Measurements from ENCODE around the gene IKZF5. TPM values are rescaled to one million over a fixed set of nuclear protein-coding genes. Genes with fewer than 3 reads are reported as not detected.

IKZF5 gene
- total and polyA plus RNA-seq, 2 of the 4 experiments (the other 2 are of a cell fraction): 2.9 to 4.4 TPM

GRCh38 chr10:123027861-123028260 lies 19.3 kb upstream of the IKZF5 start:
- Histone ChIP-seq H2AK5ac (ENCODE audit: low read depth, low read length) (no peak overlapping the region), H3K14ac (replicated peaks; ENCODE audit: low read depth, low read length) (no peak overlapping the region), H2BK20ac (ENCODE audit: low read depth, low read length) (no peak overlapping the region), H3K4me3 (ENCODE audit: insufficient read depth, low read depth, low read length) (no peak overlapping the region), H2AFZ (replicated peaks; ENCODE audit: low read length, poor library complexity) (no peak overlapping the region), H4K8ac (ENCODE audit: low read depth in 2 of 2, low read length in 2 of 2) (no peak overlapping the region), H3K36me3 (ENCODE audit: control insufficient read depth, insufficient read depth, low read length) (no peaks in the 10 kb centered on the region), H3K79me1 (ENCODE audit: low read depth in 1 of 2, low read length in 2 of 2) (no peaks in the 10 kb centered on the region), H3K23ac (ENCODE audit: low read depth, low read length) (no peak overlapping the region), H2BK5ac (ENCODE audit: low read depth, low read length, poor library complexity, severe bottlenecking) (no peak overlapping the region), H3K4ac (ENCODE audit: low read depth, low read length) (no peak overlapping the region), H2BK15ac (ENCODE audit: low read depth, low read length) (no peak overlapping the region), H3K9me3 (ENCODE audit: control insufficient read depth, insufficient read depth, low read length) (no peaks in the 10 kb centered on the region), H2AK9ac (replicated peaks; ENCODE audit: low read depth, low read length, poor library complexity) (no peak overlapping the region), H3K27ac (ENCODE audit: insufficient read depth, low read length) (no peak overlapping the region), H4K91ac (ENCODE audit: insufficient read depth, low read depth, low read length) (no peak overlapping the region), H2BK120ac (ENCODE audit: low read depth, low read length) (no peak overlapping the region), H3K9me1 (ENCODE audit: insufficient read depth, low read length) (no peaks in the 10 kb centered on the region), H4K5ac (ENCODE audit: low read depth, low read length) (no peak overlapping the region), H3K18ac (ENCODE audit: low read depth, low read length) (no peak overlapping the region), H4K20me1 (ENCODE audit: insufficient read depth, low read length) (no peaks in the 10 kb centered on the region), H3K27me3 (ENCODE audit: control insufficient read depth, insufficient read depth, low read length) (no peaks in the 10 kb centered on the region), H3K56ac (ENCODE audit: extremely low read depth, insufficient read depth, low read length) (no peak overlapping the region), H3K4me2 (ENCODE audit: low read depth, low read length) (no peak overlapping the region), H3K4me1 (ENCODE audit: control insufficient read depth, insufficient read depth, low read length) (no peaks in the 10 kb centered on the region), H3K9ac (ENCODE audit: low read depth, low read length) (no peak overlapping the region)
- in situ Hi-C loops (cut with MboI; ENCODE audit: low sequenced_read_pairs): loop anchor here (25.0 kb wide), 1 partner anchor 934 kb away; no protein-coding TSS in a partner anchor
- no TSS peak for BruUV-seq (replicated peaks)
- dilution Hi-C loops (cut with HindIII; ENCODE audit: low sequenced_read_pairs, unreplicated experiment): no loop called here
- peak; percentile 14 for DNase-seq
- ATAC-seq (ENCODE audit: low read depth): no peak
- POLR2A ChIA-PET (ENCODE audit: unreplicated experiment): no interaction called here
- intact Hi-C loops (cut with micrococcal nuclease): no loop called here
- CTCF ChIA-PET: interaction anchor here (1.0 kb wide), 1 partner anchor 10 kb away, joined by 3 read pairs; no protein-coding TSS in a partner anchor
- TF ChIP-seq RAD21 (IDR thresholded peaks at IDR 0.05; ENCODE audit: low read length): no peak
- no peak for TF ChIP-seq MAFK (IDR thresholded peaks at IDR 0.05; ENCODE audit: low read depth, low read length)
- TF ChIP-seq CTCF (conservative IDR thresholded peaks at IDR 0.05; ENCODE audit: low read depth, low read length): no peak

All from IMR-90 (cell line).